ENCODE data around the gene CAPN14. TPM values are rescaled to one million over a fixed set of nuclear protein-coding genes. Genes with fewer than 3 reads are reported as not detected.

Gene CAPN14
- total RNA-seq, 1 donor from 2014 or later = 0.47 TPM

GRCh38 chr2:31237348-31238017 is 20.2 kb upstream of the CAPN14 start:
- DNase-seq (ENCODE audit: low read depth, low spot score) = no peak
- H3K27me3 Mint-ChIP-seq (ENCODE audit: low read depth) = no peaks in the 10 kb centered on the region
- no peak overlapping the region for H3K27ac Mint-ChIP-seq (ENCODE audit: unreplicated experiment)
- peaks cover 40% of the 10 kb centered on the region for H3K4me1 Mint-ChIP-seq
- no peak for TF ChIP-seq CTCF (conservative IDR thresholded peaks at IDR 0.05)
- H3K36me3 Mint-ChIP-seq (ENCODE audit: low read depth) = no peaks in the 10 kb centered on the region
- no peaks in the 10 kb centered on the region for H3K9me3 Mint-ChIP-seq
- H3K4me3 Mint-ChIP-seq = no peak overlapping the region

- H3K9me3 Mint-ChIP-seq = no peaks in the 10 kb centered on the region
- H3K4me3 Mint-ChIP-seq = peak overlapping the region; percentile 81
- H3K27me3 Mint-ChIP-seq (ENCODE audit: low read depth) = no peaks in the 10 kb centered on the region
- H3K27ac Mint-ChIP-seq (ENCODE audit: unreplicated experiment) = no peak overlapping the region
- no peaks in the 10 kb centered on the region for H3K36me3 Mint-ChIP-seq (ENCODE audit: low read depth)
- peaks cover 45% of the 10 kb centered on the region for H3K4me1 Mint-ChIP-seq
- DNase-seq (ENCODE audit: low read depth, low spot score) = no peak
- no peak for TF ChIP-seq CTCF (conservative IDR thresholded peaks at IDR 0.05)
Measured at GRCh38 chr2:31236433-31237205, 19.3 kb upstream of the CAPN14 start.

- H3K4me1 Mint-ChIP-seq = peaks cover 51% of the 10 kb centered on the region
- no peak for TF ChIP-seq CTCF (conservative IDR thresholded peaks at IDR 0.05)
- H3K27me3 Mint-ChIP-seq (ENCODE audit: low read depth) = peaks cover 6% of the 10 kb centered on the region
- no peaks in the 10 kb centered on the region for H3K36me3 Mint-ChIP-seq (ENCODE audit: low read depth)
- H3K4me3 Mint-ChIP-seq = peak overlapping the region; percentile 81
- DNase-seq (ENCODE audit: low read depth, low spot score) = no peak
- H3K27ac Mint-ChIP-seq (ENCODE audit: unreplicated experiment) = no peak overlapping the region
- H3K9me3 Mint-ChIP-seq = no peaks in the 10 kb centered on the region
Measured at GRCh38 chr2:31235504-31235902, 18.2 kb upstream of the CAPN14 start.

- no peaks in the 10 kb centered on the region for H3K9me3 Mint-ChIP-seq
- TF ChIP-seq CTCF (conservative IDR thresholded peaks at IDR 0.05) = no peak
- H3K27me3 Mint-ChIP-seq (ENCODE audit: low read depth) = peaks cover 9% of the 10 kb centered on the region
- DNase-seq (ENCODE audit: low read depth, low spot score) = no peak
- H3K4me1 Mint-ChIP-seq = peaks cover 51% of the 10 kb centered on the region
- H3K4me3 Mint-ChIP-seq = peak overlapping the region; percentile 81
- H3K36me3 Mint-ChIP-seq (ENCODE audit: low read depth) = no peaks in the 10 kb centered on the region
- H3K27ac Mint-ChIP-seq (ENCODE audit: unreplicated experiment) = no peak overlapping the region
Measured at GRCh38 chr2:31234683-31235503, 17.6 kb upstream of the CAPN14 start.
